Measurements from ENCODE around the gene TTPAL.

Gene TTPAL

DNA sequence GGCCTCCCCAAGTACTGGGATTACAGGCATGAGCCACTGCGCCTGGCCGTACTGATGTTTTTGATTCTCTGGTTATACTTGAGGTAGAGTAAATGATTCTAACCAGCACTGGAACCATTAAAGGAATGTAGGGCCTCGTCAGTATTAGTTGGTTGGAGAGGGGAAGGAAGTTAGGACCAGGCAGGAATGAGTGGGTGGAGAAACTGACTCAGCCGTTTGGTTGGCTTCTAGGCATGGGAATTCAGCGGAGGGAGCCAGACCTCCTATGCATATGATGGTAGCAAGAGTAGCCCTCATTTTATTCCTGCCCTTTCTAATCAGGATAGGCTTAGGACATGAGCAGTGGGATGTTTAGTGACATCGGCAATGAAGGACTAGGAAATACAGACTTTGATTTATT, 65.2 kb downstream of the TTPAL start:
- no peak for DNase-seq (ENCODE audit: low spot score)

- no peak for DNase-seq (ENCODE audit: low spot score)
Observed at GRCh38 chr20:44541992-44542391, 66.3 kb downstream of the TTPAL start.

- no peak for DNase-seq (ENCODE audit: low spot score)
Observed at GRCh38 chr20:44542890-44543289, 67.2 kb downstream of the TTPAL start.

DNA sequence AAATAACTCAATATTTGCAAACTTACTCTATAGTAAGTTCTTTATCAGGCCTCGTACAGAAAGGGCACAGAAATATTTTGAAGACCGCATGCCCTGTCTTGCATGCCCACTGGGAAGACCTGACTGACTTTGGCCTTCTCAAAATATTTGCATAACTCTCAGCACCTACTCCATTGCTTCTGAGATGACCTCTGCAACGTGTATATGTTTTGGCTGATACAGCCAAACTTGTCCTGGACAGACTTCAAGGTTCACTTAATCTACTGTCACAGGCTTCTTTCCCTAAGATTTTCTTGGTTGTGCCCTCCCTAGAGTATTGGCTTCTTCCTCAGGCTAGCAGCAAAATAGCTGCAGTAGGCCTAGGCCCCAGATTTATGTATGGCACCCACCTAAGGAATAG, 67.7 kb downstream of the TTPAL start:
- DNase-seq (ENCODE audit: low spot score): no peak
